Esophagus squamous epithelium (tissue), 4 donors: ENCODE results near the gene MYZAP.

ENCODE experiments used
- POLR2A ChIP-seq, 4 donors: fragments of 450-650 bp; IDR thresholded peaks; one replicate each; pipeline ENCODE4 v1.6.1; 2017; ENCODE audit warnings: antibody characterized with exemption in 4 of 4, mild to moderate bottlenecking in 4 of 4, moderate library complexity in 3 of 4
- TF ChIP-seq, protein P1 (sequence below), 6 experiments: fragments of 450-650 bp in 4 of 6; fragments of 200-600 bp in 2 of 6; sonication (generic) in 2 of 6; IDR thresholded peaks; one replicate each; pipeline ENCODE4 v1.5.1; 2016 to 2019; ENCODE audit warnings: antibody characterized with exemption in 6 of 6, mild to moderate bottlenecking in 4 of 6, moderate library complexity in 4 of 6

DNA sequence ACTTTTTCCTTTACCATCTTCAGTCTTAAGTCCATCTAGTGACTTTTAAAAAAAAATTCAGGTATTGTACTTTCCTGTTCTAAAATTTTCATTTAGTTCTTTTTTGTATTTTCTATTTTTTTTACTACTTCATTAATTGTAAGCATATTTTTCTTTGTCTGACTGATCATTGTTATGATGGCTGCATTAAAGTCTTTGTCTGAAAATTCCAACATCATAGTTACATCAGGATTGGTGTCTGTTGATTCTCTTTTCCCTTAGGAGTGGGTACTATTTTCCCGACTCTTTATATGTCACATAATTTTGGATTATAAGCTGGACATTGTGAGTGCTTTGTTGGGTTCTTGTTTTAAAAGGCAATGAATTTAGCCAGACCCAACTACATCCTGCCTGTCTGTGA is 79.9 kb downstream of the MYZAP start:
- TF ChIP-seq, protein P1, sequence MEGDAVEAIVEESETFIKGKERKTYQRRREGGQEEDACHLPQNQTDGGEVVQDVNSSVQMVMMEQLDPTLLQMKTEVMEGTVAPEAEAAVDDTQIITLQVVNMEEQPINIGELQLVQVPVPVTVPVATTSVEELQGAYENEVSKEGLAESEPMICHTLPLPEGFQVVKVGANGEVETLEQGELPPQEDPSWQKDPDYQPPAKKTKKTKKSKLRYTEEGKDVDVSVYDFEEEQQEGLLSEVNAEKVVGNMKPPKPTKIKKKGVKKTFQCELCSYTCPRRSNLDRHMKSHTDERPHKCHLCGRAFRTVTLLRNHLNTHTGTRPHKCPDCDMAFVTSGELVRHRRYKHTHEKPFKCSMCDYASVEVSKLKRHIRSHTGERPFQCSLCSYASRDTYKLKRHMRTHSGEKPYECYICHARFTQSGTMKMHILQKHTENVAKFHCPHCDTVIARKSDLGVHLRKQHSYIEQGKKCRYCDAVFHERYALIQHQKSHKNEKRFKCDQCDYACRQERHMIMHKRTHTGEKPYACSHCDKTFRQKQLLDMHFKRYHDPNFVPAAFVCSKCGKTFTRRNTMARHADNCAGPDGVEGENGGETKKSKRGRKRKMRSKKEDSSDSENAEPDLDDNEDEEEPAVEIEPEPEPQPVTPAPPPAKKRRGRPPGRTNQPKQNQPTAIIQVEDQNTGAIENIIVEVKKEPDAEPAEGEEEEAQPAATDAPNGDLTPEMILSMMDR (IDR thresholded peaks at IDR 0.05) = no peak
- no peak for TF ChIP-seq POLR2A (IDR thresholded peaks at IDR 0.05)
